Muscle of arm (tissue), 14 donors: Measurements from ENCODE around the gene PRRG3. TPM values are rescaled to one million over a fixed set of nuclear protein-coding genes. Genes with fewer than 3 reads are reported as not detected.
"Not testable (repeated sequence)": the region's sequence is repeated elsewhere in the genome, so short reads cannot be mapped to it uniquely, and the experiment has no call there.

ENCODE experiments used
- DNase-seq: peaks from one replicate; pipeline ENCODE4 v3.0.0-alpha.2; 2013
- long read RNA-seq, 11 donors: transcript quantifications; one replicate each; lab custom pipeline, GENCODE V29; 2026
- polyA plus RNA-seq, 12 donors: library from polyadenylated mRNA; unstranded; fragments of 120-200 nt; gene quantifications; one replicate each; pipeline ENCODE4 v1.2.1, GENCODE V29; 2013; ENCODE audit not compliant: insufficient read length in 12 of 12

The PRRG3 gene
- 10 to 100 TPM; 17.4 to 69.6 (median 33.1) TPM for polyA plus RNA-seq
- long read RNA-seq, donor 1, partial matches to known transcripts, result 0 of 1 reads
- long read RNA-seq, donor 1, other reads (novel, unspliced or antisense), result 0 of 1 reads
- long read RNA-seq, donor 2, partial matches to known transcripts, result 0 of 2 reads
- long read RNA-seq, donor 2, other reads (novel, unspliced or antisense), result 0 of 2 reads
- long read RNA-seq, donor 3, partial matches to known transcripts, result 8 of 9 reads
- long read RNA-seq, donor 3, other reads (novel, unspliced or antisense), result 0 of 9 reads
- long read RNA-seq, donor 4, result 0 reads
- long read RNA-seq, donor 5, partial matches to known transcripts, result 0 of 12 reads
- long read RNA-seq, donor 5, other reads (novel, unspliced or antisense), result 9 of 12 reads
- long read RNA-seq, donor 6, result 0 reads
- long read RNA-seq, donor 7, partial matches to known transcripts, result 0 of 1 reads
- long read RNA-seq, donor 7, other reads (novel, unspliced or antisense), result 0 of 1 reads
- long read RNA-seq, donor 8, full-length matches to known transcripts, result 2 of 2 reads
- long read RNA-seq, donor 8, partial matches to known transcripts, result 0 of 2 reads
- long read RNA-seq, donor 8, other reads (novel, unspliced or antisense), result 0 of 2 reads
- long read RNA-seq, donor 9, result 0 reads
- long read RNA-seq, donor 10, partial matches to known transcripts, result 0 of 1 reads
- long read RNA-seq, donor 10, other reads (novel, unspliced or antisense), result 0 of 1 reads
- long read RNA-seq, donor 11, partial matches to known transcripts, result 0 of 1 reads
- long read RNA-seq, donor 11, other reads (novel, unspliced or antisense), result 0 of 1 reads

- peak; percentile 65 for DNase-seq
Measured at GRCh38 chrX:151694661-151695582, at the start of gene PRRG3. TSS of gene PRRG3 (plus strand) at chrX:151695458. CDS start at chrX:151698815, 3,357 bp downstream.

DNA sequence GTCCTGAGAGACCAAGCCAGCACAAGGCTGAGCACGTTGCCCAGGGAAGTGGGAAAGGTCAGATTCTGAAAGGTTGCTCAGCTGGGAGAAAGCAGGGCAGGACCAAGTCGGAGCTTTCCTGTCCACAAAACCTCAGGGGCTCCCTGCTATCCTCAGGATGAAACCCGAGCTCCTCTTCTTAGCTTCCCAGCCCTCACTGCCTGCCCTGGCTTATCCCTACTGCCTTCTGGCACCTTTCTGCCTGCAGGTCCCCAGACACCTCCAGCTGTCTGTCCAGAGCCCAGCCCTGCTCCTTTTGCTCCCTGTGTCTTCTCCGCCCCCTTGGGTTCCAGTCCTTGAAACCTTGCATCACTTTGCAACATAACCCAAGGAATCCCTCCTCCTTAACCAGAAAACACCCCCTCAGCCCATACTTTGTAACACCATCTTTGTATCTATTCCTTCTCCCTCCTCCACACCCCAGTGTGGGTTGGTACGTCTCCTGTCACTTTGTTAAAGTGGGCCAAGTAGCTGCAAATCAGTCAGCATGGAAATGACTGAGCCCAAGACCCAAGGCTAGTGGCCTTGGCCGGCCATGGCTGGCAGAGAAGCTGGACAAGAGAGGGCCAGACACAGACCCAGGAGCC lies 20.0 kb upstream of the PRRG3 start:
- DNase-seq, result no peak

GRCh38 chrX:151676196-151676595 lies 19.1 kb upstream of the PRRG3 start:
- no peak for DNase-seq

DNA sequence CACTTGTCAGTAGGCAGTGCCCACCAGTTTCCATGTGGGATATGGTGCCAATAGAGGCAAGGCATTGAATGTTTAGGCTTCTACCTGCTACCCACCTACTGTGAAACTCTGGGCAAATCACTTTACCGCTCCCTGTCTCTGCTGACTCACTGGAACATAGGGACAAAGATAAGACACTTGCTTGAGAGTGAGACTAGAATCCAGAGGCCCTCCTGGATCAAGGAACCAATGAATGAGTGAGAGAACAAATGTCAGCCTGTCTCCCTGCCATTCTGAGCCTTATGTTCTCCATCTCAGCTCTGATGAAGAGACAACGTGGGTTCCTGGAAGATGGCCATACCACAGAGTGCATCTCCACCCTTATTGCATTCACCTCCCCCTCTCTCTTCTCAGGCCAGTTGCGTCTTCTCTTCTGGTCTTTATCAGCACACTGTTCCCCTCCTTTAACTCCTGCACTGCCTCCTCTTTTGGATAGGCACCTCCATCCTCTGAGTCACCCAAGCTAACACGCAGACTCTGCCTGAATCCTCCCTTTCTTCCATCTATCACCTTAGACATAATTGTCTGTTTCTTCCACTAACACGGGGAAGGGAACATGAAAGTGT lies 15.4 kb upstream of the PRRG3 start:
- no peak for DNase-seq

DNA sequence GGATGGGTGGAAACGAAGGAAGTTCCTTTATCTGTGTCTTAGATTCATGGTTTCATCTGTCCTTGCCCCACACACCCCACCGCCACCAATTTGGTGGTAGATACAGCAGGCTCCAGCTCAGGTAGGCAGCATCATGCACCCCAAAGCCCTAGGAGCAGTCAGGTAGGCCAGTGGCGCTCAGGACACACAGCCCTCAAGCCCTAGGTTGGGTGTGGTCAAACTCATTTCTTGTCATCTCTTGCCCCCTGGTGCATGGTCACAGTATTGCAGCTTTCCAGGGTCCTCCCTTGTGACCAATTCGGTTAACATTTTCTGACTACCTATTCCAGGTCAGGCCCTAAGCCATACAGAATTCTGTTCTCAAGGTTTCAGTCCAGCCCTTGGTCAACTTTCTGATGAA lies 14.5 kb upstream of the PRRG3 start:
- DNase-seq, result no peak

- DNase-seq, result no peak
Measured at GRCh38 chrX:151687635-151688034, 7.6 kb upstream of the PRRG3 start.

DNA sequence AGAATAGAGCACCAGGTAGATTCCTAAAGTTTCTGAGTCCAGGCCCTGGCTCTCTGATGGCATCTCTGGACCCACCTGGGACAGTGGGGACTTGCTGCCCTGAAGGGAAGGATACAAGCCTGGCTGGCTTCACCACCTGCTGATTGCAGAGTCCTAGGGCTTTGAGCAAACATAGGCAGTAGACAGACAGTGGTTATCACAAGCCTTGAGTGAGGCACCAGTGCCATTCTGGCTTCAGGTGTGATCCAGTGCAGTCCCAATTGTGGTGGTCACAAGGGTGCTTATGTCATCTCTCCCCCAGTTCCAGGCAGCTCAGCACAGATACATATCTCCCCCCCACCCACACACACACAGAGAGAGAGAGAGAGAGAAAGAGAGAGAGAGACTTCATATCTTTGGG lies 6.6 kb upstream of the PRRG3 start:
- no peak for DNase-seq

DNA sequence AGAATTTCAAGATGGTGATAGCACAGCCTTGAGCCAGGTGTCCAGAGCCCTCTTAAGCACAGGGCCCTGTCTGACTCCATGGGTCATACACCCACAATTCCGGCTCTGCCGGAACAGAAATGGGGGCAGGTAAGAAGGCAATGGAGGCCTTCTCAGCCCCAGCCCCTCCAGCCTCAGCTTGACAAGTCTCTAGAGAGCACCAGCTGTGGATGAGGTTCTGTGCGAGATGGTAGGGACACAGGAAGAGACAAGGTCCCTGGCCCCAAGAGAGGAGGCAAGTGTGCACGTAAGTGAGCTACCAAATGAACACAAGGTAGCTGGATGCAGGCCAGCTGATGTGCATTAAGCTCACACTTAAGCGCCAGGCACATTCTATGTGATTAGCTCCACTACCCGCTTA lies 2.4 kb upstream of the PRRG3 start:
- no peak for DNase-seq

GRCh38 chrX:151694121-151694520 lies 1.1 kb upstream of the PRRG3 start:
- DNase-seq, result no peak

GRCh38 chrX:151695583-151696340 lies 504 bp downstream of the PRRG3 start:
- DNase-seq, result peak; percentile 48

GRCh38 chrX:151697082-151697481 lies 1.8 kb downstream of the PRRG3 start:
- DNase-seq, result not testable (repeated sequence)

GRCh38 chrX:151697522-151697921 lies 2.3 kb downstream of the PRRG3 start:
- DNase-seq, result peak; percentile 81

DNA sequence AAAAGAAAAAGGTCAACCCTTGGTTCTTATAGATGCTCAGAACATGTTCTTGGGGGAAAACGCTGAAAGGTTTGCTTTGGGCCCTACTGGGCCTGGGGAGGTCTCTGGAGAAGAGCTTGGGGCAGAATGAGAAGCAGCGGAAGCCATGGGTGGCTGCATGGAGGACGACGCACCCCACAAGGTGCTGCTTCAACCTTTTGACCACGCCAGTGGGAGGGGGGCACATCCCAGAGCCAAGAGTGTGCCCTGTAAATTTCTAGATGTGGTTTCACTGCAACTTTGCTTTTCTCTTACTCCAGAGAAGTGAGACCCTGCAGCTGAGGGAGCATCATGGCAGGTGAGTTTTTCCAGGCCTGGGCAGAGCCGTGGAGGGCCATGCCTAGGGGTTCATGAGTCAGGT lies 3.2 kb downstream of the PRRG3 start:
- DNase-seq, result no peak

DNA sequence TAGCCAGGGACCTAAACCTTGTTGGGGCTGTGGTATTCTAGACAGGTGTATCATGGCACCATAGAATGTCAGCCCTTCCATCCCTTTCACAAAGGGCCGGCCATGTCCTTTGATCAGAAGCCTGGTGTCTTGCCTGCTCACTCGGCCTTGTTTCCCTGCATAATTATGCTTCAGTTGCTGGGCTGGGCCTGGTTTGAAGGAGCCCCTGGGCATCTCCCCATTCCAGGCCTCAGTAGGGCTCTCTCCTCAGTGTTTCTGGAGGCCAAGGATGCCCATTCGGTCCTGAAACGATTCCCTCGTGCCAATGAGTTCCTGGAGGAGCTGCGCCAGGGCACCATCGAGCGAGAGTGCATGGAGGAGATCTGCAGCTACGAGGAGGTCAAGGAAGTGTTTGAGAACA lies 4.5 kb downstream of the PRRG3 start:
- no peak for DNase-seq

GRCh38 chrX:151700581-151700980 lies 5.3 kb downstream of the PRRG3 start:
- DNase-seq, result no peak

- no peak for DNase-seq
Measured at GRCh38 chrX:151701071-151701470, 5.8 kb downstream of the PRRG3 start.

- DNase-seq, result no peak
Measured at GRCh38 chrX:151701531-151701930, 6.3 kb downstream of the PRRG3 start.

DNA sequence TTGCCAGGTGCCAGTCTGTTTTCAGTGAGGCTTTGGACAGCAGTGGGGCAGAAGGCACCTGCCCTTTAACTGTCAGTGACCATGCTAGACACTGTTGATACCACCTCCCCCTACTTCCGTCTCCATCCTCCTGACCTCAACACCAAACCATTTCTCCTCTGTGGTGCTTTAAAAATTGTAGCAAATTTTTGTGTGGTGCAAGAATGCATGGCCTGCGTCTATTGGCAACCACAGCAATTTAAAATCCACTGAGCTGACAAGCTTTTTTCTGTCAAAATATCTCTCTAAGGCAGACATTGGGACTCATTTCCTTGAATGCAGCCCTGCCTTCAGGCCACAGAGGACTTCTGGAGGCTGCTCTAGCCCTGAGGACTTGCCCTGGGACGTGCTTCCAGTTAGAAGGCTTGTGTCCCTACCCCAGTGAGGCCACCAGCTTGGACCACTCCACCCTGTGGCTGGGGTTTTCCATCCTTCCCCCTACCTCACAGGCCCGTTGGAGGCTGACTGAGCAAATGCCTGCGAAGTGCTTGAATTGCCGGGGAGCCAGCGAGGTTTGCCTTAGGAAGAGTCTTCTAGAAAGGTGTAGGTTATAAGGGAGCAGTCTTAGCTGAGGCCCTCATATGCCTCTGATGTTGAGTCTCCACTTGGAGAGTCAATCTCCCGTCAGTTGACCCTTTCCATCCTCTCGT lies 6.9 kb downstream of the PRRG3 start:
- DNase-seq, result no peak

GRCh38 chrX:151702741-151703340 lies 7.6 kb downstream of the PRRG3 start:
- no peak for DNase-seq
